Parathyroid adenoma (tissue), 2 donors: ENCODE data around the gene ZNF783.

Source experiments
- H2AFZ ChIP-seq: fragments of 300-600 bp; sonication (generic); one replicate; pipeline ENCODE4 v1.7.0; 2017; ENCODE audit warnings: antibody characterized with exemption, mild to moderate bottlenecking
- H3K27ac ChIP-seq: fragments of 300-600 bp; sonication (generic); one replicate; pipeline ENCODE4 v1.7.0; 2017
- H3K27me3 ChIP-seq: fragments of 300-600 bp; sonication (generic); one replicate; pipeline ENCODE4 v1.7.0; 2017; ENCODE audit warnings: low read length; ENCODE audit not compliant: control insufficient read depth, insufficient read depth
- H3K36me3 ChIP-seq: fragments of 300-600 bp; sonication (generic); one replicate; pipeline ENCODE4 v1.7.0; 2017; ENCODE audit warnings: low read length; ENCODE audit not compliant: control insufficient read depth, insufficient read depth
- H3K4me1 ChIP-seq: fragments of 300-600 bp; sonication (generic); one replicate; pipeline ENCODE4 v1.7.0; 2017; ENCODE audit warnings: control low read depth
- H3K4me2 ChIP-seq: fragments of 300-600 bp; sonication (generic); one replicate; pipeline ENCODE4 v1.7.0; 2017; ENCODE audit warnings: low read length
- H3K4me3 ChIP-seq: fragments of 300-600 bp; sonication (generic); one replicate; pipeline ENCODE4 v1.7.0; 2017; ENCODE audit warnings: low read depth, low read length
- H3K79me2 ChIP-seq: fragments of 300-600 bp; sonication (generic); one replicate; pipeline ENCODE4 v1.7.0; 2017; ENCODE audit warnings: control low read depth
- H3K9ac ChIP-seq: fragments of 300-600 bp; sonication (generic); one replicate; pipeline ENCODE4 v1.7.0; 2017; ENCODE audit warnings: mild to moderate bottlenecking
- H3K9me3 ChIP-seq: fragments of 300-600 bp; sonication (generic); one replicate; pipeline ENCODE4 v1.7.0; 2017; ENCODE audit warnings: low read length; ENCODE audit not compliant: control insufficient read depth
- TF ChIP-seq, protein P1 (sequence below): fragments of 300-600 bp; sonication (generic); IDR thresholded peaks from one replicate; pipeline ENCODE4 v1.7.0; 2017; ENCODE audit warnings: antibody characterized with exemption, mild to moderate bottlenecking
- donor health status: primary hyperparathyroidism.

The ZNF783 gene

DNA sequence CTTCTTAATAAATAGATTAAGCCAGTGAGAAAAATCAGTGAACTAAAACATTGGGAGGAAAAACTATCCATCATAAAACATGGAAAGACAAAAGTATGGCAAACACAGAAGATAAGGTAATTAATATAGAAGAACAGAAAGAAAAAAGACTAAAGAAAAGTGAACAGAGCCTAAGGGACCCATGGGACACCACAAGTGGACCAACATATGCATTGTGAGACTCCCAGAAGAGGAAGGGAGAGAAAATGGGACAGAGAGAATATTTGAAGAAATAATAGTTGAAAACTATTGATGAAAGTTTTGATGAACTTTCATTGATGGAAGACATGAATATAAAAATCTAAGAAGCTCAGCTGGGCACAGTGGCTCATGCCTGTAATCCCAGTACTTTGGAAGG is 71.3 kb downstream of the ZNF783 start:
- H3K9me3 ChIP-seq, result no peaks in the 10 kb centered on the region
- H3K4me3 ChIP-seq, result no peak overlapping the region
- no peaks in the 10 kb centered on the region for H3K4me1 ChIP-seq
- TF ChIP-seq, protein P1, sequence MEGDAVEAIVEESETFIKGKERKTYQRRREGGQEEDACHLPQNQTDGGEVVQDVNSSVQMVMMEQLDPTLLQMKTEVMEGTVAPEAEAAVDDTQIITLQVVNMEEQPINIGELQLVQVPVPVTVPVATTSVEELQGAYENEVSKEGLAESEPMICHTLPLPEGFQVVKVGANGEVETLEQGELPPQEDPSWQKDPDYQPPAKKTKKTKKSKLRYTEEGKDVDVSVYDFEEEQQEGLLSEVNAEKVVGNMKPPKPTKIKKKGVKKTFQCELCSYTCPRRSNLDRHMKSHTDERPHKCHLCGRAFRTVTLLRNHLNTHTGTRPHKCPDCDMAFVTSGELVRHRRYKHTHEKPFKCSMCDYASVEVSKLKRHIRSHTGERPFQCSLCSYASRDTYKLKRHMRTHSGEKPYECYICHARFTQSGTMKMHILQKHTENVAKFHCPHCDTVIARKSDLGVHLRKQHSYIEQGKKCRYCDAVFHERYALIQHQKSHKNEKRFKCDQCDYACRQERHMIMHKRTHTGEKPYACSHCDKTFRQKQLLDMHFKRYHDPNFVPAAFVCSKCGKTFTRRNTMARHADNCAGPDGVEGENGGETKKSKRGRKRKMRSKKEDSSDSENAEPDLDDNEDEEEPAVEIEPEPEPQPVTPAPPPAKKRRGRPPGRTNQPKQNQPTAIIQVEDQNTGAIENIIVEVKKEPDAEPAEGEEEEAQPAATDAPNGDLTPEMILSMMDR, result no peak
- H3K27ac ChIP-seq, result no peak overlapping the region
- no peaks in the 10 kb centered on the region for H3K27me3 ChIP-seq
- H3K79me2 ChIP-seq, result no peaks in the 10 kb centered on the region
- no peak overlapping the region for H2AFZ ChIP-seq
- H3K4me2 ChIP-seq, result no peak overlapping the region
- no peak overlapping the region for H3K9ac ChIP-seq
- no peaks in the 10 kb centered on the region for H3K36me3 ChIP-seq

DNA sequence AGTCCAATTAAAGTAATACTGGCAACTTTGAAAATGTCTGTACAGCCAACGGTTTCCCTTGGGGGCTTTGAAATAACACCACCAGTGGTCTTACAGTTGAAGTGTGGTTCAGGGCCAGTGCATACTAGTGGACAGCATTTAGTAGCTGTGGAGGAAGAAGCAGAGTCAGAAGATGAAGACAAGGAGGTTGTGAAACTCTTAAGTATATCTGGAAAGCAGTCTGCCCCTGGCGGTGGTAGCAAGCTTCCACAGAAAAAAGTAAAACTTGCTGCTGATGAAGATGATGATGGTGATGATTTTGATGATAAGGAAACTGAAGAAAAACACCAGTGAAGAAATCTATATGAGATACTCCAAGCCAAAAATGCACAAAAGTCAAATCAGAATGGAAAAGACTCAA is 72.2 kb downstream of the ZNF783 start:
- Histone ChIP-seq H3K27me3 (no peaks in the 10 kb centered on the region), H3K4me2 (no peak overlapping the region), H3K27ac (no peak overlapping the region), H3K4me3 (no peak overlapping the region), H2AFZ (no peak overlapping the region), H3K36me3 (no peaks in the 10 kb centered on the region), H3K4me1 (no peaks in the 10 kb centered on the region), H3K79me2 (no peaks in the 10 kb centered on the region), H3K9me3 (no peaks in the 10 kb centered on the region), H3K9ac (no peak overlapping the region)
- TF ChIP-seq, protein P1, result no peak
